B cell (primary cell): ENCODE data around the gene CHPT1. TPM values are rescaled to one million over a fixed set of nuclear protein-coding genes. Genes with fewer than 3 reads are reported as not detected.
A peak's percentile ranks its signal among the peaks of the same experiment; 100 is the strongest.

ENCODE experiments used
- ATAC-seq: fragments of 200-7000 bp; cut with Tn5 transposase; one replicate; pipeline ENCODE4 v1.10.0; 2021; ENCODE audit warnings: low read depth, mild to moderate bottlenecking, moderate number of reproducible peaks, moderate library complexity
- CTCF ChIA-PET: fragments of 350-600 bp; sonication (Branson Sonifier 250); formaldehyde crosslinking; loops from one replicate; lab custom pipeline; 2021; ENCODE audit warnings: antibody characterized with exemption, inconsistent platforms; lab: Charles Lee
- POLR2A ChIA-PET: fragments of 350-600 bp; sonication (Branson Sonifier 250); formaldehyde crosslinking; loops from one replicate; lab custom pipeline; 2021; ENCODE audit warnings: antibody characterized with exemption; lab: Charles Lee
- DNase-seq: peaks from one replicate; pipeline ENCODE4 v3.0.0; 2013
- H2AFZ ChIP-seq: 2 replicates; pipeline ENCODE4 v1.6.1; 2012; ENCODE audit warnings: mild to moderate bottlenecking, low read depth, low read length; ENCODE audit not compliant: insufficient read depth, poor library complexity, severe bottlenecking
- H3K27ac ChIP-seq, 2 donors: 1 replicate in 1 of 2; 2 replicates in 1 of 2; pipeline ENCODE4 v1.5.1; 2012 to 2013; ENCODE audit warnings: low read length in 2 of 2, mild to moderate bottlenecking in 2 of 2, moderate library complexity in 1 of 2
- H3K27me3 ChIP-seq, 4 experiments: fragments of 200-600 bp in 1 of 4; sonication (generic) in 1 of 4; replicated peaks in 1 of 4; 1 replicate in 2 of 4; 2 replicates in 2 of 4; pipeline versions ENCODE4 v1.6.1 to v1.7.0; 2013 to 2016; ENCODE audit warnings: low read length in 3 of 4, mild to moderate bottlenecking in 2 of 4, mixed read lengths in 1 of 4, moderate library complexity in 1 of 4; ENCODE audit not compliant: insufficient read depth in 4 of 4, control insufficient read depth in 3 of 4; ENCODE audit errors: control extremely low read depth in 1 of 4
- H3K36me3 ChIP-seq, 2 experiments: replicated peaks in 1 of 2; 1 replicate in 1 of 2; 2 replicates in 1 of 2; pipeline versions ENCODE4 v1.6.1 to v1.7.1; 2013; ENCODE audit warnings: low read length in 1 of 2; ENCODE audit not compliant: insufficient read depth in 2 of 2, control insufficient read depth in 1 of 2; ENCODE audit errors: control extremely low read depth in 1 of 2, extremely low read depth in 1 of 2
- H3K4me1 ChIP-seq, 2 donors: fragments of 200-600 bp in 1 of 2; sonication (generic) in 1 of 2; 1 replicate in 1 of 2; 2 replicates in 1 of 2; pipeline versions ENCODE4 v1.5.1 to v1.6.1; 2013 to 2017; ENCODE audit warnings: low read length in 2 of 2; ENCODE audit not compliant: control insufficient read depth in 2 of 2, insufficient read depth in 2 of 2
- H3K4me2 ChIP-seq: replicated peaks from 2 replicates; pipeline ENCODE3; 2012; ENCODE audit warnings: mild to moderate bottlenecking, low read depth, low read length; ENCODE audit not compliant: poor library complexity, severe bottlenecking
- H3K4me3 ChIP-seq, 5 experiments: fragments of 200-600 bp in 1 of 5; sonication (generic) in 1 of 5; 1 replicate in 3 of 5; 2 replicates in 2 of 5; pipeline versions ENCODE4 v1.5.1 to v1.7.0; 2011 to 2016; ENCODE audit warnings: low read length in 4 of 5, mild to moderate bottlenecking in 4 of 5, low read depth in 2 of 5, control low read depth in 1 of 5, moderate library complexity in 1 of 5; ENCODE audit not compliant: insufficient read depth in 1 of 5; ENCODE audit errors: control extremely low read depth in 1 of 5, extremely low read depth in 1 of 5
- H3K79me2 ChIP-seq: fragments of 200-600 bp; sonication (generic); one replicate; pipeline ENCODE4 v1.6.0; 2016; ENCODE audit warnings: low read length; ENCODE audit not compliant: control insufficient read depth, insufficient read depth
- H3K9ac ChIP-seq: fragments of 200-600 bp; sonication (generic); 2 replicates; pipeline ENCODE4 v1.6.1; 2017; ENCODE audit warnings: mild to moderate bottlenecking, low read length, moderate library complexity
- H3K9me3 ChIP-seq, 3 donors: one replicate each; pipeline versions ENCODE4 v1.6.1 to v1.7.1; 2013; ENCODE audit warnings: low read length in 2 of 3; ENCODE audit not compliant: control insufficient read depth in 2 of 3, insufficient read depth in 1 of 3; ENCODE audit errors: control extremely low read depth in 1 of 3
- H4K20me1 ChIP-seq: 2 replicates; pipeline ENCODE4 v1.6.0; 2012; ENCODE audit warnings: mild to moderate bottlenecking, low read length; ENCODE audit not compliant: insufficient read depth, control insufficient read depth, poor library complexity, severe bottlenecking
- H3K27ac Mint-ChIP-seq: one replicate; pipeline ENCODE4 v1.8.0; 2021; ENCODE audit warnings: mixed read lengths
- H3K27me3 Mint-ChIP-seq: one replicate; pipeline ENCODE4 v1.8.0; 2021; ENCODE audit warnings: mixed read lengths
- H3K4me1 Mint-ChIP-seq: one replicate; pipeline ENCODE4 v1.8.0; 2021; ENCODE audit warnings: mixed read lengths
- H3K4me3 Mint-ChIP-seq: one replicate; pipeline ENCODE4 v1.8.0; 2021; ENCODE audit warnings: mixed read lengths
- H3K9me3 Mint-ChIP-seq: one replicate; pipeline ENCODE4 v1.8.0; 2022; ENCODE audit warnings: mixed read lengths; ENCODE audit not compliant: insufficient read depth
- CTCF ChIP-seq: fragments of 200-600 bp; IDR thresholded peaks from one replicate; pipeline ENCODE4 v1.8.0; 2022; ENCODE audit warnings: antibody characterized with exemption, mild to moderate bottlenecking
- EZH2 ChIP-seq: IDR thresholded peaks from 2 replicates; pipeline ENCODE4 v1.6.1; 2012; ENCODE audit warnings: borderline replicate concordance, low read depth, mild to moderate bottlenecking, moderate library complexity, low read length; ENCODE audit not compliant: insufficient read depth, poor library complexity, severe bottlenecking
- WGBS: methylation state at CpG from one replicate; pipeline ENCODE4 v1.1.5; 2013; ENCODE audit warnings: missing lambda C conversion rate; ENCODE audit not compliant: insufficient coverage; 5-methylcytosine and 5-hydroxymethylcytosine counted together
- intact Hi-C: fragments of 100-400 bp; cut with micrococcal nuclease; formaldehyde crosslinking; loops from one replicate; pipeline ENCODE4 v1.10.0; 2022
- polyA plus RNA-seq: library from polyadenylated mRNA; depleted of rRNA; stranded (reverse); fragments of >200 nt; gene quantifications from 2 replicates; pipeline ENCODE4 v1.2.3, GENCODE V29; 2012
- total RNA-seq, 2 donors: library from RNA; stranded (reverse); fragments of 120-200 nt in 1 of 2; gene quantifications; 1 replicate in 1 of 2; 2 replicates in 1 of 2; pipeline versions ENCODE4 v1.2.3 to v1.2.4, GENCODE V29; 2013 to 2022

The CHPT1 gene
- total and polyA plus RNA-seq, 2 donors (not counting 1 experiment from before 2014, with no cell fraction given) = 46.9 to 215 TPM

GRCh38 chr12:101698800-101699347 is 1.4 kb downstream of the CHPT1 start:
- 94% methylated on average over 8 of the region's 12 CpGs for WGBS
- Mint-ChIP-seq H3K27me3 (no peaks in the 10 kb centered on the region), H3K9me3 (no peaks in the 10 kb centered on the region), H3K4me1 (peaks cover 74% of the 10 kb centered on the region), H3K27ac (peak overlapping the region; percentile 97), H3K4me3 (peak overlapping the region; percentile 99)
- intact Hi-C loops = loop anchor here (1.0 to 5.0 kb wide), 6 partner anchors 42 to 363 kb away; partner anchors contain the start of genes ARL1 and WASHC3
- ATAC-seq (no peak), DNase-seq (no peak)
- H4K20me1 ChIP-seq = peaks cover 13% of the 10 kb centered on the region
- peak overlapping the region; percentile 53 to 90 (median 83) for H3K4me3 ChIP-seq
- peak overlapping the region; percentile 94 for H3K4me2 ChIP-seq
- peak; percentile 20 for TF ChIP-seq CTCF
- TF ChIP-seq EZH2 = no peak
- peak overlapping the region; percentile 97 for H2AFZ ChIP-seq
- H3K4me1 ChIP-seq = peaks cover 37 to 42% of the 10 kb centered on the region in 2 donors
- H3K79me2 ChIP-seq = peaks cover 86% of the 10 kb centered on the region
- peak overlapping the region; percentile 83 to 88 for H3K27ac ChIP-seq
- no peaks in the 10 kb centered on the region for H3K27me3 ChIP-seq
- H3K9ac ChIP-seq = peak overlapping the region; percentile 90
- H3K36me3 ChIP-seq = no peaks in the 10 kb centered on the region
- POLR2A ChIA-PET = interaction anchor here (0.7 to 3.1 kb wide), 3 partner anchors 16 to 45 kb away, joined by 3 to 34 read pairs (median 7); no protein-coding TSS in a partner anchor
- CTCF ChIA-PET = interaction anchor here (0.8 to 2.5 kb wide), 12 partner anchors 15 to 127 kb away, joined by 3 to 10 read pairs (median 4); no protein-coding TSS in a partner anchor
- H3K9me3 ChIP-seq = no peaks in the 10 kb centered on the region

GRCh38 chr12:101700299-101700820 is 2.9 kb downstream of the CHPT1 start:
- no peaks in the 10 kb centered on the region for H3K9me3 ChIP-seq
- Mint-ChIP-seq H3K27me3 (no peaks in the 10 kb centered on the region), H3K9me3 (no peaks in the 10 kb centered on the region), H3K4me3 (peak overlapping the region; percentile 99), H3K4me1 (peaks cover 70% of the 10 kb centered on the region), H3K27ac (peak overlapping the region; percentile 50)
- H3K4me1 ChIP-seq = peaks cover 37 to 42% of the 10 kb centered on the region in 2 donors
- H3K36me3 ChIP-seq = no peaks in the 10 kb centered on the region
- TF ChIP-seq CTCF (no peak), EZH2 (no peak)
- intact Hi-C loops = loop anchor here (2.0 kb wide), 1 partner anchor 14 kb away; no protein-coding TSS in a partner anchor
- POLR2A ChIA-PET = interaction anchor here (0.7 to 3.1 kb wide), 3 partner anchors 40 to 81 kb away, joined by 5 to 34 read pairs (median 7); no protein-coding TSS in a partner anchor
- CTCF ChIA-PET = interaction anchor here (1.0 to 2.5 kb wide), 5 partner anchors 15 to 129 kb away, joined by 3 to 7 read pairs (median 4); no protein-coding TSS in a partner anchor
- peaks cover 78% of the 10 kb centered on the region for H3K79me2 ChIP-seq
- peak overlapping the region in 1 of 2 donors; percentile 54 for H3K27ac ChIP-seq
- peak overlapping the region; percentile 94 for H3K4me2 ChIP-seq
- H3K27me3 ChIP-seq = no peaks in the 10 kb centered on the region
- H2AFZ ChIP-seq = no peak overlapping the region
- H3K9ac ChIP-seq = no peak overlapping the region
- peaks cover 15% of the 10 kb centered on the region for H4K20me1 ChIP-seq
- 75% methylated on average over 1 of the region's 2 CpGs for WGBS
- no peak overlapping the region for H3K4me3 ChIP-seq
- ATAC-seq (no peak), DNase-seq (no peak)
